GM12891 (cell line): ENCODE data around the gene CXCL12.

Experiments used
- DNase-seq: peaks from one replicate; pipeline ENCODE4 v3.0.0; 2011; ENCODE audit warnings: low spot score; ENCODE audit not compliant: insufficient read length
- FAIRE-seq: peaks from 2 replicates; lab custom pipeline; 2011; peaks lifted over from hg19 to GRCh38; lab: Jason Lieb, UNC
- PAX5 ChIP-seq: IDR thresholded peaks from 2 replicates; pipeline ENCODE4 v1.6.1; 2011; ENCODE audit warnings: low read length, moderate library complexity, mild to moderate bottlenecking; ENCODE audit not compliant: insufficient read depth, severe bottlenecking
- POLR2A ChIP-seq: IDR thresholded peaks from 2 replicates; pipeline ENCODE4 v1.6.1; 2011; ENCODE audit warnings: low read depth, low read length, control low read depth
- POLR2AphosphoS5 ChIP-seq: IDR thresholded peaks from 2 replicates; pipeline ENCODE4 v1.6.1; 2011; ENCODE audit warnings: low read depth, low read length, control low read depth
- POU2F2 ChIP-seq: IDR thresholded peaks from 2 replicates; pipeline ENCODE4 v1.6.1; 2011; ENCODE audit warnings: low read depth, mild to moderate bottlenecking, control low read depth, low read length, moderate library complexity
- SPI1 ChIP-seq: IDR thresholded peaks from 2 replicates; pipeline ENCODE4 v1.6.1; 2011; ENCODE audit warnings: low read depth, low read length, control low read depth
- TAF1 ChIP-seq: IDR thresholded peaks from 2 replicates; pipeline ENCODE4 v1.6.1; 2011; ENCODE audit warnings: low read depth, low read length, control low read depth

Gene CXCL12

DNA sequence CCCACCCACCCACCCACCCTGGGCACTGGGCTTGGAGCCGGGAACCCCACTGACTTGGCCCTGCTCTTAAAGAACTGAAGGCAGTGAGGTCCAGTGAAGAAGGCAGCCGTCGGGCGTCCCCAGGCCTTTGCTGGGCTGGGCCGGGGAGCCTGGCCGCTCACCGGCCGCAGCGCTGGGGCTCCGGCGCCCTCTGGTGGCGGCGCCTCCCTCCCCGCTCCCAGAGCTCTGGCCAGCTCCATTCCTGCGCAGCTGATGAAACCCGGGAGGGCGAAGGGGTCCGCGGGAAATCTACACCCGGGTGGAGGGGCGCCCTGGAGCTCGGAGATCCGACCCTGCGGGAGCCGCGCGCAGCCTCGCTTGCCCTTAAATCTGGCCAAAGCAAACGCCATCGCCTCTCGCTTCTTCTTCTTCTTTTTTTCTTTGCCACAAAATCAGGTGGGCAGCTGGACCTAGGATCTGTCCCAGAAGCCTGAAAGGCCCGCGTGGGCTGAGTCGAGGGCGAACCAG, 1.7 kb upstream of the CXCL12 start:
- DNase-seq (peak; percentile 84), FAIRE-seq (no peak)
- TF ChIP-seq TAF1, result no peak
- TF ChIP-seq PAX5, result no peak
- TF ChIP-seq SPI1, result no peak
- no peak for TF ChIP-seq POLR2A
- TF ChIP-seq POLR2AphosphoS5, result no peak
- TF ChIP-seq POU2F2, result no peak

- DNase-seq (no peak), FAIRE-seq (no peak)
- TF ChIP-seq TAF1, result no peak
- TF ChIP-seq POLR2AphosphoS5, result no peak
- TF ChIP-seq SPI1, result no peak
- TF ChIP-seq POU2F2, result no peak
- TF ChIP-seq POLR2A, result no peak
- no peak for TF ChIP-seq PAX5
Observed at GRCh38 chr10:44385696-44386441, 972 bp upstream of the CXCL12 start.

GRCh38 chr10:44384601-44385025, 284 bp downstream of the CXCL12 start:
- TF ChIP-seq PAX5 (no peak), POU2F2 (no peak), POLR2A (no peak), TAF1 (no peak), SPI1 (no peak)
- peak; percentile 35 for DNase-seq
- no peak for FAIRE-seq

GRCh38 chr10:44383749-44384600, 922 bp downstream of the CXCL12 start:
- FAIRE-seq, result no peak

DNA sequence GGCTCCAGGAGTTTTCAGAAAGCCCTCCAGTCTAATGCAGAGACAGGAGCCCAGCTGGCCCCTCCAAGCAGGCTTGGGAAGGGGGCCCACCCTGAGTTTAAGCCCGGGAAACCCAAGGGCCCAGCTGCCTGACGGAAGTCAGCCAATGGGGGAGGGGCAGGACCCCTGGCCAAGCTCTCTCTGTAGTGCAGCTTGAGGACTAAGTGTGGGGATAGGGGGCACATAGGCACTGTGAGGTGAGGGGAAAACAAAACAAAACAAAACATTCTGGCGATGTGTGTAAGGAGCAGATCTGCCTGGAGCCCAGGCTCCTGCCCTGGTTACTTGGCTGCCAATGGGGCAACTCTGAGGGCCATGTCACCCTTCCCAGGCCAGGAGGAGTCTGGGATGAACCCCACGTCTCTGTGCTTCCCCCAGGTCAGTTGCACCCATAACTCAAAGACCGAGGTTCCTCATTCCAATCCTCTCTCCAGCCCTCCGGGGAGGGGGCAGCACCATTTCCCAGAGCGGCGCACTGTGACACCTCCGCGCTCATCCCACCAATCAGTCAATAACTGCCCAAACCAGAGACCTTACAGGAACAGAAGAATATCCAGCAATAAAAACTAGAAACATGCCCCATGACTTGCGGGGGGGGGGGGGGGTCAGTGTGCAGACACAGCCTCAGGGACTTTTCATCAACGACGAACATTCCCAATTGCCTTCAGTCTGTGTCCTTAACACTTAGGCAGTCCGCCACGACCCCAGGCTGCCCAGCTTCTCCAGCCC, 1.7 kb downstream of the CXCL12 start:
- DNase-seq, result no peak
- no peak for FAIRE-seq
- TF ChIP-seq POLR2AphosphoS5 (no peak), PAX5 (no peak), POU2F2 (no peak)

More at GRCh38 chr10:44383749-44384600, 922 bp downstream of the CXCL12 start:
- TF ChIP-seq PAX5 (no peak), SPI1 (no peak), POLR2A (no peak), POU2F2 (no peak), TAF1 (no peak), POLR2AphosphoS5 (no peak)
- DNase-seq, result no peak

GRCh38 chr10:44382131-44382858, 2.6 kb downstream of the CXCL12 start:
- no peak for DNase-seq
- no peak for FAIRE-seq
- TF ChIP-seq SPI1 (no peak), POLR2AphosphoS5 (no peak), PAX5 (no peak), POLR2A (no peak), POU2F2 (no peak), TAF1 (no peak)

GRCh38 chr10:44380829-44381600, 3.9 kb downstream of the CXCL12 start:
- TF ChIP-seq SPI1, result no peak
- TF ChIP-seq POU2F2, result no peak
- TF ChIP-seq PAX5, result no peak
- TF ChIP-seq POLR2A, result no peak
- no peak for TF ChIP-seq TAF1
- TF ChIP-seq POLR2AphosphoS5, result no peak
- DNase-seq (no peak), FAIRE-seq (no peak)

DNA sequence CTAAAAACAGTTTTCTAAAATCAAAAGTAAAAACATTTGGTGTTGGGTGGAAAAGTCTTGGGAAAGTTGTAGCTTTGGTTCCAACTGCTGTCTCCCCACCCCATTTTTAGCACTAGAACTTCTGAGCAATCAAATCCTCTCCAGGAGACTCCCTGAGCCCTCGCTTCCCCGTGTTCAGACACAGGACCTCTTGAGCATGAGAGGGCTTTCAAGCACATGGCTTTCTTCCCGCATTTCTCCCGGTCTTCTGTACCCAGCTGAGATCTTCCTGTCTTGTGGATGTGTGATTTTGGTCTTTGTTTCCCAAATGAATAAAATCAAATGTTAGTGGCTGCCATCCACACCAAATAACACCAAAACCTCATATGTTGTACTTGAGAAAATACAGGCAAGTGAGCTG, 5.0 kb downstream of the CXCL12 start:
- TF ChIP-seq SPI1 (no peak), POLR2AphosphoS5 (no peak), TAF1 (no peak), PAX5 (no peak), POU2F2 (no peak), POLR2A (no peak)
- FAIRE-seq (no peak), DNase-seq (no peak)

DNA sequence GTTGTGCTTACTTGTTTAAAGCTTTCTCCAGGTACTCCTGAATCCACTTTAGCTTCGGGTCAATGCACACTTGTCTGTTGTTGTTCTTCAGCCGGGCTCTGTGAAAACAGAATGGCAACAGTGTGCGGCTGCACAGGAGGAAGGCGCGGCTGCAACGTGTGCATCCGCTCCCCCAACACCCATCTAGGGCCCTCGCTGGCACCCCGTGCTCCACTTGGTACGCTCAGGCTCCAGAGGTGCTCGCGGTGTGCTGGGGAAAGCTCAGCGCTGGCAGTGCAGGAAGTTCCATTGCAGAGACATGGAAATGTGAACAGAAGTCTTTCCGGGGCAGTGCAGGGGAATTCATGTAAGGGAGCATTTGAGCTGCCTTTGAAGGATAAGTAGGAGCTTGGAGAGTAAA, 6.3 kb downstream of the CXCL12 start:
- FAIRE-seq, result no peak
- no peak for TF ChIP-seq POLR2AphosphoS5
- no peak for TF ChIP-seq TAF1
- no peak for TF ChIP-seq SPI1
- no peak for TF ChIP-seq PAX5
- TF ChIP-seq POLR2A, result no peak
- TF ChIP-seq POU2F2, result no peak
- DNase-seq, result no peak
